Superior temporal gyrus (tissue), 1 donor: ENCODE data around the gene CCDC60.

Experiments
- DNase-seq: peaks from one replicate; pipeline ENCODE4 v3.0.0-alpha.2; 2016; ENCODE audit errors: extremely low spot score

The CCDC60 gene

GRCh38 chr12:119334430-119335170, at the start of gene CCDC60:
TSS of gene CCDC60 (plus strand) at chr12:119334729. CDS start at chr12:119335177, 448 bp downstream.
- no peak for DNase-seq

GRCh38 chr12:119288576-119288975, 46.0 kb upstream of the CCDC60 start:
- DNase-seq: no peak

- DNase-seq: no peak
These were observed 41.5 kb upstream of the CCDC60 start for GRCh38 chr12:119292893-119293630.

GRCh38 chr12:119294211-119294610, 40.3 kb upstream of the CCDC60 start:
- DNase-seq: no peak

GRCh38 chr12:119296535-119296934, 38.0 kb upstream of the CCDC60 start:
- DNase-seq: no peak

GRCh38 chr12:119299130-119299529, 35.4 kb upstream of the CCDC60 start:
- DNase-seq: no peak

GRCh38 chr12:119301379-119301778, 33.1 kb upstream of the CCDC60 start:
- no peak for DNase-seq

GRCh38 chr12:119302451-119303080, 32.0 kb upstream of the CCDC60 start:
- DNase-seq: no peak

- DNase-seq: no peak
These were observed 27.9 kb upstream of the CCDC60 start for GRCh38 chr12:119306593-119306992.

GRCh38 chr12:119307747-119308146, 26.8 kb upstream of the CCDC60 start:
- DNase-seq: no peak

GRCh38 chr12:119308708-119309456, 25.6 kb upstream of the CCDC60 start:
- DNase-seq: no peak

- no peak for DNase-seq
These were observed 22.7 kb upstream of the CCDC60 start for GRCh38 chr12:119311878-119312277.

GRCh38 chr12:119312904-119313303, 21.6 kb upstream of the CCDC60 start:
- no peak for DNase-seq

- no peak for DNase-seq
These were observed 20.2 kb upstream of the CCDC60 start for GRCh38 chr12:119314290-119314689.

- DNase-seq: no peak
These were observed 14.9 kb upstream of the CCDC60 start for GRCh38 chr12:119319638-119320037.

- DNase-seq: no peak
These were observed 13.9 kb upstream of the CCDC60 start for GRCh38 chr12:119320678-119321077.

- no peak for DNase-seq
These were observed 12.2 kb upstream of the CCDC60 start for GRCh38 chr12:119322301-119322723.

GRCh38 chr12:119325813-119326212, 8.7 kb upstream of the CCDC60 start:
- DNase-seq: no peak

- no peak for DNase-seq
These were observed 8.2 kb upstream of the CCDC60 start for GRCh38 chr12:119326341-119326740.

- DNase-seq: no peak
These were observed 7.1 kb upstream of the CCDC60 start for GRCh38 chr12:119327471-119327870.

GRCh38 chr12:119328111-119328510, 6.4 kb upstream of the CCDC60 start:
- no peak for DNase-seq
